Suprapubic skin (tissue), 3 donors: ENCODE measurements around the gene TSPAN18.

ENCODE experiments used
- POLR2A ChIP-seq, 2 donors: fragments of 450-650 bp; IDR thresholded peaks; one replicate each; pipeline ENCODE4 v1.6.1; 2017; ENCODE audit warnings: antibody characterized with exemption in 2 of 2, mild to moderate bottlenecking in 2 of 2, moderate library complexity in 2 of 2
- TF ChIP-seq, protein P1 (sequence below), 2 donors: fragments of 200-600 bp in 1 of 2; fragments of 450-650 bp in 1 of 2; sonication (generic) in 1 of 2; IDR thresholded peaks; one replicate each; pipeline ENCODE4 v1.5.1; 2016 to 2019; ENCODE audit warnings: antibody characterized with exemption in 2 of 2, mild to moderate bottlenecking in 1 of 2, moderate library complexity in 1 of 2

DNA sequence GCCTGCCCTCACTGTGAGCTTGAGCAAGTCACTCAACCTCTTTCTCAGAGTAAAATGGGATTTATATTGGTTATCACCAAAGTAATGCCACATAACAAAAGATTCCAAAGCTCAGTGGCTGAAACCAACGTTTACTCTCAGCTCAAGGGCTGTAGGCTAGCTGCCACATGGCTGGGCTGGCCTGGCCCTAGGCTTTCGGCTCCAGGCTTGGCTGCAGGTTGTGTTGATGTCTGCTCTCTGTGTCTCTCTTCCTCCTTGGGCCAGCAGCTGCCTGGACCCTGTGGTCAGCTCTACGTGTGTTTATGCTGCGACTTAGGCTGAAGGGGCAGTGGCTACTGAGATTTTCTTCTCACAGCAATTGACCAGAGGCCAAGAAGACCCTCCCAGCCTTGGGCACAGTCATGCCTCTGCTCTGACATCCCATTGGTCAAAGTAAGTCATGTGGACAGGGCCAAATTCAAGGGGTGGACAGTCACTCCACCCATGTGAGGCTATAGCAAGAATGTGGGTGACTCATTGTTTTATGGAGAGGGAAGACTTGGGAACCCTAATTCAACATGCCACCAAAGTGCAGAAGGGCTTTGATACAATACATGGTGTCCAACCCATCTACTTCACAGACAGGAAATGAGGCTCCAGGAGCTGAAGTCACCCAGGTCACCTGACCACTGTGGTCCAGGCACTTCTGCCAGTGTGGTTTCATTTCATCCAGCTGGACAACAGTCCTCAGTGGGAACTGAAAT lies 90.6 kb downstream of the TSPAN18 start:
- TF ChIP-seq, protein P1, sequence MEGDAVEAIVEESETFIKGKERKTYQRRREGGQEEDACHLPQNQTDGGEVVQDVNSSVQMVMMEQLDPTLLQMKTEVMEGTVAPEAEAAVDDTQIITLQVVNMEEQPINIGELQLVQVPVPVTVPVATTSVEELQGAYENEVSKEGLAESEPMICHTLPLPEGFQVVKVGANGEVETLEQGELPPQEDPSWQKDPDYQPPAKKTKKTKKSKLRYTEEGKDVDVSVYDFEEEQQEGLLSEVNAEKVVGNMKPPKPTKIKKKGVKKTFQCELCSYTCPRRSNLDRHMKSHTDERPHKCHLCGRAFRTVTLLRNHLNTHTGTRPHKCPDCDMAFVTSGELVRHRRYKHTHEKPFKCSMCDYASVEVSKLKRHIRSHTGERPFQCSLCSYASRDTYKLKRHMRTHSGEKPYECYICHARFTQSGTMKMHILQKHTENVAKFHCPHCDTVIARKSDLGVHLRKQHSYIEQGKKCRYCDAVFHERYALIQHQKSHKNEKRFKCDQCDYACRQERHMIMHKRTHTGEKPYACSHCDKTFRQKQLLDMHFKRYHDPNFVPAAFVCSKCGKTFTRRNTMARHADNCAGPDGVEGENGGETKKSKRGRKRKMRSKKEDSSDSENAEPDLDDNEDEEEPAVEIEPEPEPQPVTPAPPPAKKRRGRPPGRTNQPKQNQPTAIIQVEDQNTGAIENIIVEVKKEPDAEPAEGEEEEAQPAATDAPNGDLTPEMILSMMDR (IDR thresholded peaks at IDR 0.05) = no peak
- no peak for TF ChIP-seq POLR2A (IDR thresholded peaks at IDR 0.05)
